Islet precursor cell (in vitro differentiated cells): ENCODE results near the gene GPSM1.

Experiments
- DNase-seq: peaks from one replicate; pipeline ENCODE4 v3.0.0-alpha.2; 2018

GPSM1 gene

DNA sequence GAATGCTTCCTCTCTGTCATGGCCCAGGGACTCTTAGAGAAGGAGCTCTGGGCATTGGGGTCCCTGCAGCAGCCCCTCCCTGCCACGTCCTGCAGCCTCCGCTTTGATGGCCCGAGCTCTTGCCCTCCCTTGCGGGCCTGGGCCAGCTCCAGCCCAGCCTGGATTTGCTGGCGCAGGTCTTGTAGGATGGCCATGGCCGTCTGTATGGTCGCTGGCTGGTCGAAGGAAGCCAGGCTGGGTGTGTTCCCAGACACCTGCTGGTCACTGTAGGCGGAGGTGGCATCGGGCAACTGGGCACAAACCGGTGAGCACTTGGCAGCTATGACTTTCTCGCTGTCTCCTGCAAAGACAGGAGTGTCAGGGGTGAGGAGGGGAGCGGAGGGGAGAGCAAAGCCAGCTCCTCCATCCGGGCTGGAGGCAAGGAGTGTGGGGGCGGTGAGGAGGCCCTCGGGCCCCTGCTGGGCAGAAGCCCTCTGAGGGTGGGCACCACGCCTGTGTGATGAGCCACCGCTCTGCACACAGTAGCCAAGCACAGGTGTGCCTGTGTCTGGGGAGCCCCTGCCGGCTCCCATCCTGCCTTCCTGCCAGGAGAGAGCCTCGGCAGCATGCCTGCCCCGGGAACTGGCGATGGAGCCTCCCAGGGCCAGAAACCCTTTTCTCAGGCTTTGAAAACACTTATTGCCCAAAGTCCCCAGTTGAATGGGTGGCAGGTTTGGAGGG is 35.9 kb upstream of the GPSM1 start:
- DNase-seq: no peak

DNA sequence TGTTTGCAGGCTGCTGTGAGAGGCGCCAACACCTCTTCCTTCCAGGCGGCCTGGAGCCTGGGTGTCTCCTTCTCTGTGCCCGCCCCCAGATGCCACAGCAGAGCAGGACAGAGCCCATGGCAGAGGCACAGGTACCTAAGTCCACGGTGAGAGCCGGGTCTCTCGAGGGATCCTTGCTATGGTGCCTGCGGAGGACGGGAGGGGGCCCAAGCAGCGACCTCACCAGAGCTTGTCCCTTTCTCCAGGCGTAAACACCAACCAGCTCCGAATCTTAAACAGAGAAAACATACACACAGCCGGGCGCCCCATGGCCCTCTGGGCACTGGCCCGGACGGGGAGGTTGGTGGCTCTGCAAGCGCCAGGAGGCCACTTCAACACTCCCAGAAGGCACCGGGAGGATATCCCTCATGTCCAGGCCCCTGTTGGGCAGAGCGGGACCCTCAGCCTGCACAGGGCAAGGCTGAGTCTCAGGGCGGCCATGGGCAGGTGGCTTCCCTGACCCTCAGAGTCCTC is 35.3 kb upstream of the GPSM1 start:
- no peak for DNase-seq

GRCh38 chr9:136292591-136293448 is 34.5 kb upstream of the GPSM1 start:
- DNase-seq: no peak

- no peak for DNase-seq
Measured at GRCh38 chr9:136293476-136294077, 33.8 kb upstream of the GPSM1 start.

DNA sequence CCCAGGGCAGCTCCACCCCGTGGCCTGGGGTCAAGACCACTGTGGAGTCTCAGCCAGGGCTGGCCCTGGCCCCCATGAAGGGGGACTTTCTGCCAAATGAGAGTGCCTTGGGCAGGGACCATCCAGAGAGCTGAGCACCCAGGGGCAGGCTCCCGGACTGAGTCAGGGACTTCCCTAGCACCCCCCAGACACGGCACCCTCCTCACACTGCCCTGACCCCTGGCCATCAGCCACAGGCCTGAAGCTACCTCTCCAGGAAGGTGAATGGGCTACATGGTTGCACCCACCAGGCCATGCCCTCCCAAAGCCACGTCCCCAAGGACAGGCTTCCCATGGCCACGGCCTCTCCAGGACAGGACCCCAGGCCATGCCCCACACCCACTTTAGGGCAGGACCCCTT is 32.9 kb upstream of the GPSM1 start:
- no peak for DNase-seq

DNA sequence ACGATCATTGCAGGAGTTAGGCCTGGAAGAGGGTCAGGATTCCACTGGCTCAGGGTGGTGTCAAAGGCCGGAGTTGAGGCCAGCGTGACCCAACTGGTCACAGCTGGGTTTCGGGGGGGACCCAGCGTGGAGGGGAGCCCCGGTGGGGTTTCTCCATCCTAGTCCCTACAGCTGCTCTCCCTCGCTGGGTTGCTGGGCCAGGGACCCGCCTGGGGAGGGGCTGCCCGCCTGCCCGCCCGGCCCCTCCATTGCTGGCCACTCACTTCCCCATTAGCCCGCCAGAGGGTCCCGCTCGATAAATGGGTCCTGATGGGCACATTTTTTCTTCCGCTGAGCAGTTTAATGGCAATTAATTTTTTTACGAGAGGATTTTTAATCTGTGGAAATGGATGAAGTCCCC is 32.3 kb upstream of the GPSM1 start:
- no peak for DNase-seq

- DNase-seq: no peak
Measured at GRCh38 chr9:136295542-136296433, 31.6 kb upstream of the GPSM1 start.

- DNase-seq: no peak
Measured at GRCh38 chr9:136296434-136297015, 30.8 kb upstream of the GPSM1 start.

DNA sequence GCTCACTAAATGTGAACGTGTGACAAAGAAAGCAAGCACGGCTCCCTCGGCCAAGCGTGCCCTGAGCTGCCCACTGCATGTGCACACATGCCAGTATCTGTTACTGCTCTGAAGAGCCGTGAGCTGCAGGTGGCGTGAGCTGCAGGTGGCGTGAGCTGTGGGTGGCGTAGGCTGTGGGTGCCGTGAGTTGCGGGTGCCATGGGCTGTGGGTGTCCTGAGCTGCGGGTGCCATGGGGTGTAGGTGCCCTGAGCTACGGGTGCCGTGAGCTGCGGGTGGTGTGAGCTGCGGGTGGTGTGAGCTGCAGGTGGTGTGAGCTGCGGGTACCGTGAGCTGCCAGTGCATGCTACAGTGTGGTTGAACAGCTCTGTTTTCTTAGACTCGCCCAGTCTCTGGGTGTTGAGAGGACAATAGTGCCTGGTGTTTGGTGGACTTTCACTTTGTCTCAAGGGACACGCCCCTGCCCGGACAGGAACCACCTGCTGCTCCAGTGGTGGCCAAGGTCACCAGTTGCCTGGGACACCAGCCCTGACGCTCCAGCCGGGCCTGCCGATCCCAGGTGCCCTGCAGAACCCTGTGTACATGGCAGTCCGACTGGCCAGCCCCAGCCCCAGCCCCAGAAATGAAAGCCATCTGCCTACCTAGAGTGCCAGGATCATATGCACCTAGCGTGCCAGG is 30.2 kb upstream of the GPSM1 start:
- no peak for DNase-seq

DNA sequence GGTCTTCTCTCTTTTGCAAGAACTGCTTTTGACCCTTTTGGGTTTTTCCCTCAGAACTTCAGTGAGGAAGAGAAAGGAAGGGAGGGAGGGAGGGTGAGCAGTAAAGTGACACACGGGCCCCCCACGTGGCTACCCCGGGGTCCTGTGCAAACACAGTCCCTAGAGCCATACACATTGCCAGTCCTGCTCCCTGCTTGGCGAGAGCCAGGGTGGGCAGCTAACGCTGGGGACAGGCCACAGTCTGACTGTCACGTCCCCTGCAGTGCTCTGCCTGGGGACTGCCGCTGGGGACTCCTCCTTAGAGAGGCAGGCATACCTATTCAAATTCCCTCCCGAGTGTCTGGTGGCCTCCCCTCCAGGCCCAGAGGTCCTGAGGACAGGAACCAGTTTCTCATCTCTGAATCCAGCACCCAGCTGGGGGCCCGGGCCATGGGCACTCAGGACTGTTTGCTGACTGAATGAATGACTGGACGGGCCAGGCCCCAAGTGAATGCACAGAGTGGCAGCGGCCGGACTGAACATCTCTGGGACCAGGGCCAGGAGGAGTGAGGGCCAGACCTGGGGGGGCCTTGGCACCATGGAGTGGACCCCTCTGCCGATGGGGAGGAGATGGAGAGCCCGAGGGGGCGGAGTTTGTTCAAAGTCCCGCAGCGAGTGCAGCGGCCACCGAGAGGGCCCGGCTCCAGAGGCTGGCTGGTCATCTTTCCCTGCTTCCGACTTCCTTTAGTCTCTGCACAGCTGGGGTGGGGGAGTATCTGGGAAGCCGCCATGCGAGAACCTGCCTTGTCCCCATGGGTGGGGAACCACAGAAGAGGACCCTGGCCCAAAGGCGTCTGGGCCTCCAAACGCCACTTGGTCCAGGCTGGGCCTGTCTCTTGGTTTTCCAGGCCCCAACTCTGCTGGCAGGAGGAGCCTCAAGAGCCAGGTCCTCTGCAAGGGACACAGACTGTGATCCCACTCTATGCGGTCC is 29.3 kb upstream of the GPSM1 start:
- no peak for DNase-seq

DNA sequence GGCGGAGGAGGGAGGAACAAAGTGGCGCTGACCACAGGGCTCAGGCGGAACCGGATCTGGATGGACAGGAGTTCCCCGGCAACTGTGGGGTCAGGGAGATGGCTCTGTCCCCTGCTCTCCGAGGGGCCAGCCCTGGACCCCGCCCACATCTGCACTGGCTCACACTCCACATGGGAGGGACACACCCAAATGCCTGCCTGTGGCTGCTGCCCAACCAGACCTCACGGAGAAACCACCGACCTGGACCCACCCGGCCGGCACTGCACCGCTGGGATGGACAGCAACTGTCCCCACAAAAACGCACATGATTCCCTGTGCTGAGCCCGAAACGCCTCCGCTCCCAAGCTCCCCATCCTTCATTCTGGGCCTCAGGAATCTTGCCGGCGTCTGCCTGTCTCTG is 28.2 kb upstream of the GPSM1 start:
- no peak for DNase-seq

GRCh38 chr9:136299541-136299940 is 27.8 kb upstream of the GPSM1 start:
- DNase-seq: no peak

DNA sequence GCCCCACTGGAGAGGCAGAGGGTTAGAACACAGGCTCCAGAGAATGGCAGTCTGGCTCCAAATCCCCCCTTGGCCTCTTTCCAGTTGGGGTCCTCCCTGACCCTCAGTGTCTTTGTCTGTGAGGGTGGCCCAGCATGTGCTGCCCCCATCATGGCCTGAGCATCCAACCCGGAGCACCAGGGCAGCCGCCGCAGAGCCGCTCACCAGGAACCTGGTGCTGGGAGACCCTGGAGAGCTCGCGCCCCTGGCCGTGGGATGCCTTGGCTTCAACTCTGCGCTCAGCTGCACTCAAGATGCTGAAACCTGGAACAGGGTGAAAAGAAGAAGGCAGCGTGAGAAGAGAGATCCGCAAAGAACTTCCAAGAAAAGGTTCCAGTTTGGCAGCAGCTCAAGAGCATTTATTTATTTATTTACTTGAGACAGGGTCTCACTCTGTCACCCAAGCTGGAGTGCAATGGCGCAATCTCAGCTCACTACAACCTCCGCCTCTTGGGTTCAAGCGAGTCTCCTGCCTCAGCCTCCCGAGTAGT is 27.3 kb upstream of the GPSM1 start:
- DNase-seq: no peak

DNA sequence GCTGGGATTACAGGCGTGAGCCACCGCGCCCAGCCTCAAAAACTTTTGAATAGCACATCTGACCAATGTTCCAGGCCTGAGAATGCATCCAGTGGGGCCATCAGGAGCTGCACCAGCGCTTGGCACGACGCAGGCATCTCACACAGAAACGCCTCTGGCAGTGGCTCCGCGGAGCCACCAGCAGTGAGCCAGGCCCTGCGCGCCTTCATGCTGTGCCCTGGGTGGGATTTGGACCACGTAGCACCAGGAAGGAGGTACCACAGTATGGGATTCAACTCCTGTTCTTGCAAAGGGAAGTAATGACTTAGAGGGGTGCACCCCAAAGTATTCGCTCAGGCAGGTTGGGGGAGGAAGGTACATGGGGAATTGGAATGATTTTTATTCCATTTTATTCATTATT is 26.5 kb upstream of the GPSM1 start:
- no peak for DNase-seq

GRCh38 chr9:136302527-136302926 is 24.8 kb upstream of the GPSM1 start:
- no peak for DNase-seq

GRCh38 chr9:136303066-136303824 is 24.1 kb upstream of the GPSM1 start:
- no peak for DNase-seq

- DNase-seq: no peak
Measured at GRCh38 chr9:136303825-136304416, 23.4 kb upstream of the GPSM1 start, which contains the start of gene CCDC187. CCDC187 (minus strand) TSS chr9:136304094; CDS start chr9:136303830, 264 bp downstream.

DNA sequence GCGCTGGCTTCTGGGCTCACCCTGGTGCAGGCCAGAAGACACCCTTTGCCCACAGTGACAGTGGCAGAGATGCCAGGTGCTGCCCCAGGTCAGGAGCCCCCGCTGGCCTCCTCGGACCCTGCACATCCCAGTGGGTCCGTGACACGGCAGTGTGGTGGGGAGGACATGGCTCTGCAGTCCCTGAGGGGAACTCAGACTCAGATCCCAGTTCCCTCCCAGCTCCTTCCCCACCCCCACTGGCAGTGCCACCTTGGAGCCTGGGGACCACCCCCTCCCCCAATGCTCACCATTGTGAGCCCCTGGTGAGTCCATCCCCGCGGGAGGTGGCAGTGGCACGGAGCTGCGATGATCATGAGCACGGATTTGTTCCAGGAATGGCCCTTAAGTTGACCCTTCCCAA is 22.9 kb upstream of the GPSM1 start:
- no peak for DNase-seq

DNA sequence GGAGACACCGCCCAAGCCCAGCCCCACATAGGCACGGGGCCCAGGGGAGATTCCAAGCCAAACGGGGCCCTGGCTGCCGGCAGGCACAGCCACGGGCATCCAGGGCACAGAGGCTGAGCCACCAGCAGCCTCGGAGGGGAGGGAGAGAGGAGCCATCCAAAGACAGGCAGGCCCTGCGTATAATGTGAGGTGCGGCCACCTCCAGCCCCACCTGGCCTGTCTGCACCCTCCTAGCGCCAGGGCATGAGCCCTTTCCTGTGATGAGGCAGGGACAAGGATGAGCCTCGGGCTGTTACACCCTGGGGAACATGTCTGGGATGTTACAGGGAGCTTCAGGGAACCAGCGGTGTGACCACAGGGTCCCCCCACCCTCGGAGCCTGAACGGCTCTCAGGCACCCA is 22.4 kb upstream of the GPSM1 start:
- no peak for DNase-seq
